SH-SY5Y (cell line): ENCODE results near the gene BPIFB1.

Experiments used
- GATA2 ChIP-seq: IDR thresholded peaks from 2 replicates; pipeline ENCODE4 v1.6.1; 2011; ENCODE audit warnings: mild to moderate bottlenecking, low read depth, low read length
- GATA3 ChIP-seq: IDR thresholded peaks from 2 replicates; pipeline ENCODE4 v1.6.1; 2011; ENCODE audit warnings: low read depth, mild to moderate bottlenecking, low read length, moderate library complexity

Gene BPIFB1

DNA sequence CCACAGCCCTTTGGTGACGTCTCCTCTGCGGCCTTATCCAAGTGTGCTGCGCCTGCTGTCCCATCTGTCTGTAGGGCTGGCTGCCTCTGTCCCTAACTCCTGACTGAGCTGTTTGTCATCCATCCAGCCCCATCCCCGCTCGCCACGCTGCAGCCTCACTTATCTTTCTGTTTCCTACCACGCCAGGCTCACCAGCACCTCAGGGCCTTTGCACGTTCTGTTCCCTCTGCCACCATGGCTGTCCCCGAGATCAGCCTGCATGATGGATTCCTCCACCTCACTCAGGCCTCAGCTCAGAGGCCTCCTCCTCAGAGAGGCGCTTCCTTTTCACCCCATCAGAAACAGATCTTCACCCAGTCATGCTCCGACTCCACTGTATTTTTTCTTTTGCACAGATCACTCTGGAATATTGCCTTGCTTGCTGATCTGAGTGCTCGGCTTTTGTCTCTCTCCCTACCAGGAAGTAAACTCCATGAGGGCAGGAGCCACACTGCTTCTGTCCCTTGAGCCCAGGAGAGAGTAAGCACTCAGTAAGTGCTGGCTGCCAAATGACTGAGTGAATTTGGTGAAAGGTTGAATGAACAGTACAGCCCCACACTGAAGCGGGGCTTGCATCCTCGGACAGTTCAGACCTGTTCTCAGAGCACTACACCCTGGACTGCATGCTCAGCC, 34.5 kb downstream of the BPIFB1 start:
- TF ChIP-seq GATA2 (no peak), GATA3 (no peak)

DNA sequence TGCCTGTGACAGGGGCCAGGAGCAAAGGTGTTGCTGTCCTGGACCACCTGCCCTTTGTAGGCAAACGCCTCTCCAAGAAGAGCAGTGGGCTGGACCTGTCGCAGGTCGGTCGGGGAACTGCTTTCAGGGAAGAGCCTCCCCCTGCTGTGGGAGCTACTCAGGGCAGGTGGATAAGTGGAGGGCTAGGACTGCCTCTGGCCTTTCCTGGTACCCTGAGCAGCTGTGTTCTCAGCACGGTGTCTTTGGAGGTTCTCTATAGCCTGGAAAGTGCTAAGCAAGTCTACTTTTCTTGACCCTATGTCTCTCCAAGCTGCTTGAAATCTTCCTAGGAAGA, 35.0 kb downstream of the BPIFB1 start:
- TF ChIP-seq GATA3 = no peak
- no peak for TF ChIP-seq GATA2

DNA sequence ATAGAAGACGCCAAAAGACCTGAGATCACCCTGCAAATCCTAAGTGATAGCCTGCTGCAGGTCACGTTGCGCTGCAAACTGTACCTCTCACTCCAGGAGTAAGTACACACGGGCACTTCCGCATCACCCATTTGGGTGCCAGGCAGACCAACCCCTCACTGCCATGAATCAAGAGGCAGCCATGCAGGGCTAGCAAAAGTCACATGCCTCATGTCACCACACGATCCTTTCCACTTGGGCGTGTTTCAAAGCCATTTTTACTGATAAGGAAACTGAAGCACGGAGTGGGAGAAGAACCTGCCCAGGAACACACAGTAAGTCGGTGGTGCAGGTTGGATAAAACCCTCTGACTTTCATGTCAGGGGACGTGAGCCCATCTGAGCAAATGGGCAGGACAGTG, 37.0 kb downstream of the BPIFB1 start:
- TF ChIP-seq GATA2 = no peak
- TF ChIP-seq GATA3 = no peak

DNA sequence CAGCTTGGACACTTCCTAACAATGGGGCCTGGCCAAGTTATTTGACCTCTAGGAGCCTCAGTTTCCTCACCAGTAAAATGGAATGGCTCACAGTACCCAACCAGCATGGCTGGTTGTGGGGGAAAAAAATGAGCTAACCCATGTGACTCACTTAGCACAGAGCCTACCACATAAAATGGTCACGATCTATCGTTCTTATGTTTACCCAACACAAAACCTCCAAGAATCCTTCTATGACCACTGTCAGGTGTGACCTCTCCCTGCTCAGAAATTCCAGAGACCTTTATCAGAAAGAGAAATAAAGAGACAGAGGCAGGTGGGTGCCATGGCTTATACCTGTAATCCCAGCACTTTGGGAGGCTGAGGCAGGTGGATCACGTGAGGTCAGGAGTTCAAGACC, 39.4 kb downstream of the BPIFB1 start:
- TF ChIP-seq GATA2 (no peak), GATA3 (no peak)

DNA sequence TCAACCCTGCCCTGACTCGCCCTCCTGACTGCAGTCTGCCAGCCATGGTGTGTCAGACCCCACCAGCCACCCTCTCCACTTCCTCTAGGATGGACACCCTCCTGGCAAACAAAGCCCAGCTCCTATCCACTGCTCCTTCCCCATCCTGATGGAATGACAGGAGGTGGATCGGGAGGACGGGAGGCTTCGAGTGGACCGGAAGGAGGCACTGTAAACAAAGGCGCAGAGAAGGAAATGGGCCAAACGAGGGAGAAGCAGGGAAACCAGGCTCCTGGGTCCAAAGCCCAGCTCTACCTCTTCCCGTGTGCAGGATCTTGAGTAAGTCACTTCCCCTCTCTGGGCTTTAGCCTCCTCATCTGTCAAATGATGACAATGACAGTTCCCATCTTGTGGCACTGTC, 40.2 kb downstream of the BPIFB1 start:
- TF ChIP-seq GATA2 = no peak
- TF ChIP-seq GATA3 = no peak

DNA sequence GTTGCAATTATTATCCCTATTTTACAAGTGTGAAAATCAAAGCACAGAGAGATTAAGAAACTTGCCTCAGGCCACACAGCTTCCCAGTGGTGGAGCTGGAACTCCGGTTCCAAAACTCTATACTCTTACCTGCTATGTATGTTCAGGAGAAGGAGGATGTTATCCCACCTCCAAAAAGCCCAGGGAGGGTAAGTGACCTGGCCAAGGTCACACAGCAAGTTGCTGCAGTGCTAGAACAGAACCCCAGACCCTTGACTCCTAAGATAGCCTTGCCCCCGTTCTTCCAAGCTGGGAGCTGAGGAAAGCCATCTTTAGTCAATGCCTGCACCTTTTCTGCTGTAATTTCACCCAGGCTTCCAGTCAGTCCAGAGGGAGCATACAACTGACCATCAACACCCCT, 42.3 kb downstream of the BPIFB1 start:
- no peak for TF ChIP-seq GATA3
- TF ChIP-seq GATA2 = no peak

DNA sequence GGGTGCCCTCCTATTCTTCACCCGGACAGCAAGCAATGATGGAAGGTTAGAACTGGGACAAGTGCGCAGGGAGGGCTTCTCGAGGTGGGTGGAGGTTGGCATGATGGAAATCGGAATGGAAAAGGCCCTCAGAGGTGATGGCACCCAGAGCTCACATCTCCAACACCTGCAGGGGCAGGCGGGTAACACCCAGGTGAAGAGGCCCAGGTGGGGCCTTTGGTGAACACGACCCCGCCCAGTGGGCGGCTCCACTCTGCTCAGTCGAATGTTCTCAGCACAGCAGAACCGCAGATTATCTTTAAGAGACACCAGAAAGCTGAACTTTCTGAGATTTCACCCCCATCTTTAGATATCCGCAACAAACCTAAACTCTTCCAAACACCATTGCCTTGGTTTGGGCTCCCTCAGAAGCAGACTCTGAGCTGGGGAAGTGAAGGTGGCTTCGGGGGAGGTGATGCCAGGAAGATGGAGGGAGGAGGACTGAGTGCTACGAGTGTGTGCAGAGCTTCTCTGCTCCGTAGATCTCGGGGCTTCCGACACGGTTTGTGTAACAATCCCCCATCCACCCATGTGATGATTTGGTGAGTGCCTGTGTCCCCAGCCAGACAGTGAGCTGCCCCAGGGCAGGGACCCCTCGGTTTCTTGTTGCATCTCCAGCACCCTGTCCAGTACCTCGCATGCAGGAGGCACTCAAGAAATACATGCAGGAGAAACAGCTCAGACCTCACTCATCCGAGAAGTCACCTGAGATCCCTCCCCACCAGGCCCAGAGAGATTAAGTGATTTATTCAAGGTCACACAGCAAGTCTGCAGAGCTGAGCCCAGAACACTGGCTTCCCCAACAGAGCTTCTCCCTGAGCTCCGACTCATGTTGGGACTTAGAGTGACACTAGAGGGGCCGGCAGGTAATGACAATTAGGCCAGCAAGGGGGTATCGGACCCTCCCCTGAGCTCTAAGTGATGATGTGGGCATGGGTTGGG, 45.4 kb downstream of the BPIFB1 start:
- no peak for TF ChIP-seq GATA3
- no peak for TF ChIP-seq GATA2

DNA sequence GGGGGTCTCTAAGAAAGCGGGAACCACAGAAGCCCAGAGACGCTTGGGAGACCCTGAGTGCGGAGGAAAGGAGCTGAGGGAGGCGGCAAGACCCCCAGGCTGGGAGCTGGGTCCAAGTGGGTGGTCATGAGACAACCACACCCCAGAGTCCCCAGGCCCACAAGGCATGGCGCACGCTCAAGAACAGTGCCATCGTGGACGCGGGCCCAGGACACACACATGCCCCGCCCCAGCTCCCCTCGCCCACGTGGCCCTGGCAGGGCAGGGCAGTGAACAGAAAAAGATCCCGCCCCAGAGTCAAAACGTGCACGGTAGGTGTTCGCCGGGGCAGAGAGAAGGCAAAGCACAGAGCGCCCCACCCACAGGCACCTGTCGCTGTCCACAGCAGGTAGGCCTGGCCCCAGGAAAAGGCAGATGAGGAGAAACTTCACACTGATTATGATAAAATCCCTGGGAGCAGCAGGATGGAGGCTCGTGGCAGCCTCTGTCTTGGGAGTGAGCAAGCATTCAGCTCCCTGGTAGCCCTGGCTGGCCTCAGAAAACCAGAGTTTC, 50.0 kb downstream of the BPIFB1 start:
- TF ChIP-seq GATA3 (no peak), GATA2 (no peak)

DNA sequence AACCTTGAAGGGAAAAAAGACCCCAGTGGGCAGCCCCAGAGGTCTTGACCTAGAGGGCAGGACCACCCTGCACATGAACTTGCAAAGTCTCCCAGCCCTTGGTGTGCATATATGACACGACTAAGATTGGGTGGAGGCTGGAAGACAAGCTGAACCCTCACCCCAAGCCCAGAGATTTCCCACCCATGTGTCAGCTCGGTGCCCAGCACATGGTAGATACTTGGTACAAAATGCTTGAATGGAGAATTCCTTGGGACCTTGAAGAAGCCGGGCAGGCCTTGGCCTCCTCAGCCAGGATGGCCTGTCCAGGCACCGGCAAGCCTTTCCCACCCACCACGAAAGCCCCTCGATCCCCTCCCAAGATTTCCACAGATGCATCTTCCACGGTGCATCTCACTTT, 50.6 kb downstream of the BPIFB1 start:
- no peak for TF ChIP-seq GATA2
- no peak for TF ChIP-seq GATA3

DNA sequence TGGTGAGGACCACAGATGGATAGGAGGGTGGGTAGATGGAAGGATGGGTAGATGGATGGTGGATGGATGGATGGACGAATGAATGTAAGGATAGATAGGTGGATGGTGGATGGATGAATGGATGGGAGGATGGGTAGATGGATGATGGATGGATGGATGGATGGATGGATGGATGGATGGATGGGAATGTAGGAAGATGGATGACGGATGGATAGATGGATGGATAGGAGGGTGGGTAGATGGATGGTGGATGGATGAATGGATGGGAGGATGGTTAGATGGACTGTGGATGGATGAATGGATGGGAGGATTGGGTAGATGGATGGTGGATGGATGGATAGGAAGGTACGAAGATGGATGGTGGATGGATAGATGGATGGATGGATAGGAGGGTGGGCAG, 51.1 kb downstream of the BPIFB1 start:
- TF ChIP-seq GATA3 (no peak), GATA2 (no peak)

DNA sequence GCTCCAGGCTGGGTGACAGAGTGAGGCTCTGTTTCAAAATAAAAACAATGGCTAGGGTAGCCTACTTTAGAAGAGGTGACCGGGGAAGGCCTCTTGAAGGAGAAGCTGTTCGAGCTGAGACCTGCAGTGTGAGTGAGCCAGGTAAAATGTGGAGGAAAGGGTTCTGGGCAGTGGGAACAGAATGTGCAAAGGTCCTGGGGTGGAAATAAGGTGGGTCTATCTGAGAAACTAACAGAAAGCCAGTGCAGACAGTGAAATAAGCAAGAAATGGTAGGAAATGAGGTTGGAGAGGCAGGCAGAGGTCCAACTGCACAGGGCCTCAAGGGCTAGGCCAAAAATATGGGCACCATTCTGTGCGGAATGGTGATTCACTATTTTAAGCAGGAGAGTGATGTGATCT, 53.4 kb downstream of the BPIFB1 start:
- TF ChIP-seq GATA2 (no peak), GATA3 (no peak)

DNA sequence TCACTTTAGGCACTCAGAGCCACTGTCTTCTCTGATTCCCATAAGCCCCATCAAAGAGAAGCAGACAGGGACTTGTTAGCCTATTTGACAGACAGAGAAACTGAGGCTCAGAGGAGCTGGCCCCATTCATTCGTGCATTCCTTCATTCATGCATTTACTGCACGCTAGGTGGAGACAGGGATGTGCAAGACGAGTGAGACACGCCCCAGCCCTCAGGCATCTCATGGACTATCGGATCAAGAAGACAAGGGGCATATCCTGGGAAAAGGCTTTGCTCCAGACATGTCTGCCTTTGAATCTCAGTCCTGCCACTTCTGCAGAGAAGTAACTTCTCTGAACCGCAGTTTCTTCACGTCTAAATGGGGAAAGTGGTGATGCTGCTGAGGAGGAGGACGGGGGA, 54.1 kb downstream of the BPIFB1 start:
- TF ChIP-seq GATA3 = no peak
- TF ChIP-seq GATA2 = no peak

DNA sequence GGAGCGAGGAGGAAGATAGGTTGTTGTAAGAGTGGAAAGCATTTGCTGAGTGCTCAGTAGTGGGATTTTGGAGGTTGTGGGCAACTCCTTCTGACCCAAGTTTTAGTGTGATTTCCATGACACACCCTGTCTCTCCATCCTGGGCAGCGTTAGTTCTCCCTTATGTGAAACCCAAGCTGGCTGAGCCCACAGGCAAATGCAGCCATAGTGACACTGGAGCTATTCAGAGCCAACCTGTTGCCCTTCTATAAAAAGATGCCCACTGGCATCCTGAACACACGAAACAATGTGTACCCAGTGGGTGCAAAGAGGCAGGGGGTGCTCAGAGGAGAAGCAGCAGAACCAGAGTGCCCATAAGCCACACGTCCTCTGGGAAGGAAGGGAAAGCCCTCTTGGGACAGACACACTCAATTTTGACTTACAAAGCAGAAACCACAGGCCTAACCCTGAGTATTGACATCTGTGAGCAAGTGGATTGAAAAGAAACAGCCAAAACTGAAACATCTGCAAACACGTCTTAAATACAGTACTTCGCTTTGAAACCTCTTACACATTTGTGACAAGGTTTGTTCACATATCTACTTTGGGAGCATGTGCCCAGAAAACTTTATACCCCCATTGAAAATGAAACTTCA, 54.6 kb downstream of the BPIFB1 start:
- TF ChIP-seq GATA3 (no peak), GATA2 (no peak)

DNA sequence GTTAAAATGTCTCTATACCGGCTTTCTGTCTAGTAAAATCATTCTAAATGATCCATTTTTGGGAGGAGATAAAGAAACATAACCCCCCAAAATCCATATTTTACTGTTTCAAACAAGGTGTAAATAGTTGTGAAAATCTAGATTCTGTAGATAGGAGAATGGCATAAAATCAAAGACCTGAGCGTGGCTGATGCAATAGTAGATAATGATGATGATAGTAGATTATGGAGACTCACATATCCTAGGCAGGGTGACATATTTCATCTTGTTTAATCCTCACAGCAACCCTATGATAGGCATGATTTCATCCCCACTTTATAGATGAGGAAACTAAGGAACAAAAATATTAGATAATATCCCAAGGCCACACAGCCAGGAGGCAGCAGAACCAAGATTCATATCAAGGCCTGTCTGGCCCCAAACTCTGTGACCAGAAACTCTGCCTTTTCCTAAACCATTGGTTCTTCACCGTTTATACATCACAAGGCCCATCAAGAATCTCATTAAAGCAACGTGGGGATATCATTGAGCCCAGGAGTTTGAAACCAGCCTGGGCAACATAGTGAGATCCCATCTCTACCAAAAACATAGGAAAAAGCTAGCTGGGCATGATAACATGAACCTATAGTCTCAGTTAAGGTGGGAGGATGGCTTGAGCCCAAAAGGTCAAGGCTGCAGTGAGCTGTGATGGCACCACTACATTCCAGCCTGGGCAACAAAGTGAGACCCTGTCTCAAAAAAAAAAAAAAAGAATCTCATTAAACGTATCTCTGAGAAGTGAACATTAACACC, 55.6 kb downstream of the BPIFB1 start:
- TF ChIP-seq GATA2 (no peak), GATA3 (no peak)
